GM13977 (cell line): ENCODE data around the gene GALNT18.

Experiments
- DNase-seq: peaks from one replicate; pipeline ENCODE4 v3.0.0; 2012; ENCODE audit warnings: low spot score
- in situ Hi-C: fragments of 300-500 bp; cut with MboI; formaldehyde crosslinking; loops from one replicate; pipeline ENCODE4 v1.12.0; 2022; ENCODE audit warnings: low sequenced_read_pairs, low pct_unique_long_range_greater_than_20kb, mixed read lengths, inconsistent platforms; ENCODE audit not compliant: unreplicated experiment
- TF ChIP-seq, protein P1 (sequence below): IDR thresholded peaks from 2 replicates; pipeline ENCODE4 v1.5.1; 2012; ENCODE audit warnings: mild to moderate bottlenecking, control low read depth; ENCODE audit not compliant: insufficient read depth; ENCODE audit errors: extremely low read depth, missing control alignments

The GALNT18 gene

DNA sequence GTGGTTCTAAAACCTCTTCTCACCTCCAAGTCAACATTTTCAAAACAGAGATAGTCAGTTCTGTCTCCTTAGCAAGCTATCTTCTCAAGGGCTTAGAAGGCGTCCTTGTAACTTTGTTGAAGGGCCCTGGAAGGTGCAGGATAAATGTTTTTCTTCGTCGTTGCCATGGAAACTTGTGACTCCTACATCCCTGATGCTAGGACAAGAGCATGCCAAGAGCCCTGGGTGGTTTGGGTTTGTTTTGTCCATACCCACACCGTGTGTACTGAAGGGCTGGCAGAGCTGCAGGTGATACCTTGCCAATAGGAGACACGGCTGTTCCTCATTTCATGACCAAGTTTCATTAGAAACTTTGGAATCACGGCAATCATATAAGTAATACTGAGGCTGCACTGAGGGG lies 81.6 kb downstream of the GALNT18 start:
- in situ Hi-C loops: no loop called here
- DNase-seq: no peak
- TF ChIP-seq, protein P1, sequence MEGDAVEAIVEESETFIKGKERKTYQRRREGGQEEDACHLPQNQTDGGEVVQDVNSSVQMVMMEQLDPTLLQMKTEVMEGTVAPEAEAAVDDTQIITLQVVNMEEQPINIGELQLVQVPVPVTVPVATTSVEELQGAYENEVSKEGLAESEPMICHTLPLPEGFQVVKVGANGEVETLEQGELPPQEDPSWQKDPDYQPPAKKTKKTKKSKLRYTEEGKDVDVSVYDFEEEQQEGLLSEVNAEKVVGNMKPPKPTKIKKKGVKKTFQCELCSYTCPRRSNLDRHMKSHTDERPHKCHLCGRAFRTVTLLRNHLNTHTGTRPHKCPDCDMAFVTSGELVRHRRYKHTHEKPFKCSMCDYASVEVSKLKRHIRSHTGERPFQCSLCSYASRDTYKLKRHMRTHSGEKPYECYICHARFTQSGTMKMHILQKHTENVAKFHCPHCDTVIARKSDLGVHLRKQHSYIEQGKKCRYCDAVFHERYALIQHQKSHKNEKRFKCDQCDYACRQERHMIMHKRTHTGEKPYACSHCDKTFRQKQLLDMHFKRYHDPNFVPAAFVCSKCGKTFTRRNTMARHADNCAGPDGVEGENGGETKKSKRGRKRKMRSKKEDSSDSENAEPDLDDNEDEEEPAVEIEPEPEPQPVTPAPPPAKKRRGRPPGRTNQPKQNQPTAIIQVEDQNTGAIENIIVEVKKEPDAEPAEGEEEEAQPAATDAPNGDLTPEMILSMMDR: no peak

DNA sequence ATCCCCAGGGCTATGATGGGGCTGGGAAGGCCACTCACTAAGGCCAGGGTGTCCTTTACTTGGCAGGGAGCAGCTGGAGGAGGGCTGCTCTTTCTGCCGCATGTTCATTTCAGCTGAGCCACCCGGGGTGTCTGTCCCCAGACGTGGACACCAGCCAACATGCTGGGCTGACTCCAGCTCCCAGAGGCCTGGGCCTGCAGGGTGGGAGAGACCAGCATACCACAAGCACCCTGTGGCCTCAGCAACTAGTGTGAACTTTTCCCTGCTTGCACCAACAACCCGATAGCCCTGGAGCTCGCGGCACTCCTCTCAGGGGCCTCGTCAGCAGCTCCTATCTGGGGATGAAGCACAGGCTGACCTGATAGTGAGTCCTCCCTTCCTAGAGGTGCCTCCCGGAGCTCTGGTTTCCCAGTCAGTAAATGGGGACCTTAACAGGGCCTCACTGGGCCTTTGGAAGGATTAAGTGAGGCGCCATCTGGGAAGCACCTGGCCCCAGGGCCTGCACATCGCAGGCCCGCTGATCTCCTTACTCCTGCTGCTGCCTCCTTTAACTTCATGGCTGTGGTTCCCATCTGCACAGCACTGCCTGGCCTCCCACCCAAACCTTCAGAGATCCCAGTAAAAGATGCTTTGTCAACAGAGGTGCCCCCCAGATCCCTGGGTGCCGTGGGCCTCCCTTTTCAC lies 83.4 kb downstream of the GALNT18 start:
- in situ Hi-C loops: no loop called here

DNA sequence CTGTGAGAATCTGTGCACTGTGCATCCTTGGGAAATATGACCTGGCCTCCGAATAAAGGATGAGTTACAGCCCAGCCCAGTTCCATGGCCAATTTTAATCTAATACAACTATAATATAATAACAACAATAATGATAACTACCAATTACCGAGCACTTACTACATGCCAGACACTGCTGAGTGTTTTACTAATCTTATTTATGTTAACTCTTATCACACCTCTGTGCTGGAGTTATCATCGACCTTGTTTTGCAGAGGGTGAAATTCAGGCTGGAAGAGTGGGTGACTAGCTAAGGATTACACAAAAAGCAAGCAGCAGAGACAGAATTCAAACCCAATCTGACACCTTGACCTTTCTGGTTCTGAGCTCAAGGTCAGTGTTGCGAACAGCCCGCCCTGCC lies 83.9 kb downstream of the GALNT18 start:
- in situ Hi-C loops: no loop called here
- no peak for DNase-seq
- TF ChIP-seq, protein P1: no peak

More for the DNA sequence above, 83.4 kb downstream of the GALNT18 start:
- TF ChIP-seq, protein P1: no peak
- DNase-seq: no peak

DNA sequence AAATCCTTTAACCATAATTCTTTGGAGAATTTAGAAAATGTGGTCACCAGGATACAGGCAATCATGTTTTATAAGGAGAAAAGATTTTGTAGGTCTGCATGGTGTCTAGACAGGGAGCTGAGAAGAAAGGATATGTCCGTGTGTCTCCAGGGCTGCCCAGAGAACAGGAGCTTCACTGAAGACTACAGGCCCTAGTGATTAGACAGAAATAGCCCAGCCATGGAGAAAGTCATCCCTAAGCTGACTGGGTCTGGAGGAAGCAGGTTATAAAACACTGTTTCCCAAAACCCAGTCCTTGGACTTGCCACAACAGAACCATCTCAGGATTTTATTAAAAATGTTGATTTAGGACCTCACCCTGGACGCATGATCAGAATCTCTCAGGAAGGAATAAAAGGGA lies 84.4 kb downstream of the GALNT18 start:
- in situ Hi-C loops: no loop called here
- DNase-seq: no peak
- TF ChIP-seq, protein P1: no peak

DNA sequence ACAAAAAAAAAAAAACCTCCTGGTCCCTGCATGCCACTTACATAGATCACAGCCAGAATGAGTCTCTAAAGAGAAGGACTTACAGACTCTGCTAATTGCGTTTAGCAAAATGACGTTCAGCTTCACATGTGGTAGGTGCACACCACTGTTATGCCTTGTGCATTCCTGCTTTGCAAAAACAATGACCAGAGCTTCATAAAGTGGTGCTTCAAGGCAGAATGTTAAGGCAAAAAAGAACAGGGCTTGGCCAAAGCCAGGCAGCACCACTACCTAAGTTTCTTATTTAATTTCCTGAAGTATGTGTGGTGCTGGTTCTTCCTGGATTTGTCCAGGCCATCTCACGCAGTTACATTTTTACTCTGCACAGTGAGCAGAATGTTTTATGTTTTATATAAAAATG lies 85.2 kb downstream of the GALNT18 start:
- no peak for DNase-seq
- TF ChIP-seq, protein P1: no peak
- in situ Hi-C loops: no loop called here

DNA sequence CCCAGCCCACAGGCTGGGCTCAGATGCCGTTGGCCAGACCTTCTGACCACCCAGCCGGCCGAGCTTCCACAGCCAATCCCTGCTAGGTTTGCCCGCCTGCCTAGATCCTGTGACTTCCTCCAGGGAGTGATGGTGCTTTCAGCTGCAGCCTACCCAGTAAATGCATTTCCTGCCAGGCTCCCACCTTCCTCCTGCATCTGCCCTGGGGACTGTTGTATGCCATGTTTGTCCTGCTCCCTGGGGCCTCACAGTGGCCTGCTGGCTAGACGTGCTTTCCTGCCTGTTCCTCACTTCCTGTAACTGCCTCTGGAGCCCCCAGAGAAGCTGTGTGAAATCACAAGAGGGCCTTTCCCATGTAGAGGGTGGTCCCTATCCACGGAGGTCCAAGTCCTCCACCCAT lies 86.2 kb downstream of the GALNT18 start:
- no peak for DNase-seq
- TF ChIP-seq, protein P1: no peak
- in situ Hi-C loops: no loop called here
